ENCODE measurements around the gene TLR5.

- TF ChIP-seq CTCF (IDR thresholded peaks at IDR 0.05), result no peak
- no peak for TF ChIP-seq POLR2A (IDR thresholded peaks at IDR 0.05)
Measured at GRCh38 chr1:223075834-223076233, 67.2 kb downstream of the TLR5 start.

Data from heart left ventricle (tissue), 13 donors.